Neural crest cell (in vitro differentiated cells): Measurements from ENCODE around the gene EPAS1. TPM values are rescaled to one million over a fixed set of nuclear protein-coding genes. Genes with fewer than 3 reads are reported as not detected.

ENCODE experiments used
- DNase-seq: peaks from one replicate; pipeline ENCODE4 v3.0.0; 2021; ENCODE audit warnings: low read depth, mixed read lengths, low spot score
- H3K27ac Mint-ChIP-seq: one replicate; pipeline ENCODE4 v1.8.0; 2021; ENCODE audit warnings: mild to moderate bottlenecking, mixed read lengths; ENCODE audit not compliant: unreplicated experiment
- H3K27me3 Mint-ChIP-seq: 2 replicates; pipeline ENCODE4 v1.8.0; 2021; ENCODE audit warnings: low read depth, mild to moderate bottlenecking, mixed read lengths
- H3K36me3 Mint-ChIP-seq: 2 replicates; pipeline ENCODE4 v1.8.0; 2021; ENCODE audit warnings: low read depth, mild to moderate bottlenecking, mixed read lengths
- H3K4me1 Mint-ChIP-seq: 2 replicates; pipeline ENCODE4 v1.8.0; 2021; ENCODE audit warnings: mixed read lengths
- H3K4me3 Mint-ChIP-seq: one replicate; pipeline ENCODE4 v1.8.0; 2021; ENCODE audit warnings: mild to moderate bottlenecking, mixed read lengths
- H3K9me3 Mint-ChIP-seq: 2 replicates; pipeline ENCODE4 v1.8.0; 2021; ENCODE audit warnings: mixed read lengths
- CTCF ChIP-seq: fragments of 200-600 bp; sonication (generic); conservative IDR thresholded peaks from 2 replicates; pipeline ENCODE4 v1.5.0; 2021; ENCODE audit warnings: antibody characterized with exemption, mild to moderate bottlenecking
- total RNA-seq: library from RNA; stranded (reverse); gene quantifications from 2 replicates; pipeline ENCODE4 v1.2.1, GENCODE V29; 2021

Gene EPAS1
- total RNA-seq, 1 donor from 2014 or later: 0.14 TPM

GRCh38 chr2:46413111-46413510, 115.9 kb downstream of the EPAS1 start:
- peaks cover 2% of the 10 kb centered on the region for H3K27me3 Mint-ChIP-seq
- TF ChIP-seq CTCF: no peak
- H3K4me3 Mint-ChIP-seq: no peak overlapping the region

GRCh38 chr2:46413631-46414030, 116.4 kb downstream of the EPAS1 start:
- Mint-ChIP-seq H3K4me1 (no peaks in the 10 kb centered on the region), H3K27ac (no peak overlapping the region), H3K36me3 (peaks cover 10% of the 10 kb centered on the region), H3K27me3 (peaks cover 2% of the 10 kb centered on the region), H3K4me3 (no peak overlapping the region), H3K9me3 (peaks cover 8% of the 10 kb centered on the region)
- TF ChIP-seq CTCF: no peak
- no peak for DNase-seq

More at GRCh38 chr2:46413111-46413510, 115.9 kb downstream of the EPAS1 start:
- no peaks in the 10 kb centered on the region for H3K4me1 Mint-ChIP-seq
- no peak for DNase-seq
- peaks cover 6% of the 10 kb centered on the region for H3K36me3 Mint-ChIP-seq
- peaks cover 8% of the 10 kb centered on the region for H3K9me3 Mint-ChIP-seq
- no peak overlapping the region for H3K27ac Mint-ChIP-seq

GRCh38 chr2:46414701-46415100, 117.5 kb downstream of the EPAS1 start:
- H3K27ac Mint-ChIP-seq: no peak overlapping the region
- no peak for TF ChIP-seq CTCF
- H3K4me1 Mint-ChIP-seq: no peaks in the 10 kb centered on the region
- H3K27me3 Mint-ChIP-seq: peaks cover 2% of the 10 kb centered on the region
- peaks cover 14% of the 10 kb centered on the region for H3K9me3 Mint-ChIP-seq
- H3K36me3 Mint-ChIP-seq: peaks cover 10% of the 10 kb centered on the region
- DNase-seq: no peak
- H3K4me3 Mint-ChIP-seq: no peak overlapping the region

- H3K27ac Mint-ChIP-seq: no peak overlapping the region
- no peak for DNase-seq
- H3K36me3 Mint-ChIP-seq: peaks cover 10% of the 10 kb centered on the region
- no peak for TF ChIP-seq CTCF
- peaks cover 18% of the 10 kb centered on the region for H3K9me3 Mint-ChIP-seq
- H3K27me3 Mint-ChIP-seq: peaks cover 2% of the 10 kb centered on the region
- no peaks in the 10 kb centered on the region for H3K4me1 Mint-ChIP-seq
- no peak overlapping the region for H3K4me3 Mint-ChIP-seq
Measured at GRCh38 chr2:46416280-46416679, 119.1 kb downstream of the EPAS1 start.

- Mint-ChIP-seq H3K36me3 (peaks cover 10% of the 10 kb centered on the region), H3K4me3 (no peak overlapping the region), H3K9me3 (peaks cover 19% of the 10 kb centered on the region), H3K4me1 (no peaks in the 10 kb centered on the region), H3K27me3 (peaks cover 2% of the 10 kb centered on the region), H3K27ac (no peak overlapping the region)
- no peak for DNase-seq
- TF ChIP-seq CTCF: no peak
Measured at GRCh38 chr2:46416739-46417403, 119.7 kb downstream of the EPAS1 start.
